Hepatocyte (in vitro differentiated cells): ENCODE measurements around the gene FLT1.

ENCODE experiments used
- CTCF ChIP-seq: fragments of 200-600 bp; sonication (generic); IDR thresholded peaks from 2 replicates; pipeline ENCODE4 v1.5.1; 2016; ENCODE audit warnings: antibody characterized with exemption, mild to moderate bottlenecking; ENCODE audit not compliant: poor library complexity
- EZH2 ChIP-seq: fragments of 200-600 bp; sonication (generic); IDR thresholded peaks from 2 replicates; pipeline ENCODE4 v1.6.1; 2016; ENCODE audit warnings: antibody characterized with exemption, mild to moderate bottlenecking, borderline replicate concordance
- EZH2phosphoT487 ChIP-seq: fragments of 200-600 bp; sonication (generic); IDR thresholded peaks from one replicate; pipeline ENCODE4 v1.6.1; 2018; ENCODE audit warnings: antibody characterized with exemption, mild to moderate bottlenecking, low read depth, moderate library complexity; ENCODE audit not compliant: unreplicated experiment, severe bottlenecking

GRCh38 chr13:28316129-28316528 is 178.8 kb downstream of the FLT1 start:
- TF ChIP-seq CTCF: no peak
- TF ChIP-seq EZH2: no peak
- no peak for TF ChIP-seq EZH2phosphoT487
